ENCODE data around the gene SAP130.

- TF ChIP-seq CTCF (IDR thresholded peaks at IDR 0.05) (no peak), ZFX (IDR thresholded peaks at IDR 0.05; ENCODE audit: borderline replicate concordance) (no peak)
Observed at GRCh38 chr2:127957240-127957639, 70.6 kb downstream of the SAP130 start.

Data from 22Rv1 (cell line).